Right lobe of liver (tissue), 4 donors: ENCODE measurements around the gene OSBPL2.

Experiments
- POLR2A ChIP-seq: fragments of 450-650 bp; IDR thresholded peaks from one replicate; pipeline ENCODE4 v1.6.1; 2017; ENCODE audit warnings: antibody characterized with exemption, mild to moderate bottlenecking
- TF ChIP-seq, protein P1 (sequence below), 4 donors: fragments of 200-600 bp in 3 of 4; fragments of 450-650 bp in 1 of 4; IDR thresholded peaks; one replicate each; pipeline versions ENCODE4 v1.5.1 to v1.8.0; 2016 to 2022; ENCODE audit warnings: antibody characterized with exemption in 4 of 4, mild to moderate bottlenecking in 2 of 4
- donor health status: DM: no; HTN: no; CAD: no.
- donor health status: DM: no; HTN: no; CAD: no.
- donor health status: DM: no; HTN: yes; CAD: no.

GRCh38 chr20:62246431-62246830, 8.1 kb downstream of the OSBPL2 start:
- TF ChIP-seq, protein P1, sequence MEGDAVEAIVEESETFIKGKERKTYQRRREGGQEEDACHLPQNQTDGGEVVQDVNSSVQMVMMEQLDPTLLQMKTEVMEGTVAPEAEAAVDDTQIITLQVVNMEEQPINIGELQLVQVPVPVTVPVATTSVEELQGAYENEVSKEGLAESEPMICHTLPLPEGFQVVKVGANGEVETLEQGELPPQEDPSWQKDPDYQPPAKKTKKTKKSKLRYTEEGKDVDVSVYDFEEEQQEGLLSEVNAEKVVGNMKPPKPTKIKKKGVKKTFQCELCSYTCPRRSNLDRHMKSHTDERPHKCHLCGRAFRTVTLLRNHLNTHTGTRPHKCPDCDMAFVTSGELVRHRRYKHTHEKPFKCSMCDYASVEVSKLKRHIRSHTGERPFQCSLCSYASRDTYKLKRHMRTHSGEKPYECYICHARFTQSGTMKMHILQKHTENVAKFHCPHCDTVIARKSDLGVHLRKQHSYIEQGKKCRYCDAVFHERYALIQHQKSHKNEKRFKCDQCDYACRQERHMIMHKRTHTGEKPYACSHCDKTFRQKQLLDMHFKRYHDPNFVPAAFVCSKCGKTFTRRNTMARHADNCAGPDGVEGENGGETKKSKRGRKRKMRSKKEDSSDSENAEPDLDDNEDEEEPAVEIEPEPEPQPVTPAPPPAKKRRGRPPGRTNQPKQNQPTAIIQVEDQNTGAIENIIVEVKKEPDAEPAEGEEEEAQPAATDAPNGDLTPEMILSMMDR (IDR thresholded peaks at IDR 0.05): no peak
- no peak for TF ChIP-seq POLR2A
